Measurements from ENCODE around the gene FERMT3. TPM values are rescaled to one million over a fixed set of nuclear protein-coding genes. Genes with fewer than 3 reads are reported as not detected.

FERMT3 gene
- total RNA-seq, 6 experiments from 2014 or later: 5.1 to 17.3 (median 8.1) TPM

- H3K27me3 ChIP-seq: no peaks in the 10 kb centered on the region
- peak overlapping the region; percentile 60 to 94 (median 91) for H3K27ac ChIP-seq
- no CpG with 5 or more reads among the region's 26 CpGs for WGBS (ENCODE audit: insufficient coverage, low coverage, low lambda C conversion rate, missing lambda C conversion rate)
- H3K9me3 ChIP-seq: no peaks in the 10 kb centered on the region
- H3K4me3 ChIP-seq: peak overlapping the region; percentile 67 to 95 (median 89)
- TF ChIP-seq CTCF (IDR thresholded peaks at IDR 0.05) (no peak), POLR2A (IDR thresholded peaks at IDR 0.05) (no peak)
- intact Hi-C loops (cut with DNase I): no loop called here
- H3K4me1 ChIP-seq: peaks cover 4 to 24% (median 11%) of the 10 kb centered on the region in 4 donors
- ATAC-seq (peak; percentile 30 to 45 (median 36)), DNase-seq (peak; percentile 61 to 71 (median 63))
- H3K36me3 ChIP-seq: peaks cover 0 to 8% (median 0%) of the 10 kb centered on the region in 4 donors
Measured at GRCh38 chr11:64226507-64227051, 20.1 kb downstream of the FERMT3 start.

GRCh38 chr11:64227405-64227956, 21.0 kb downstream of the FERMT3 start:
- 100% methylated on average over 2 of the region's 3 CpGs for WGBS (ENCODE audit: insufficient coverage, low coverage, low lambda C conversion rate, missing lambda C conversion rate)
- Histone ChIP-seq H3K27ac (peak overlapping the region in 1 of 3 donors; percentile 91), H3K36me3 (peaks cover 0 to 4% (median 0%) of the 10 kb centered on the region in 4 donors), H3K9me3 (no peaks in the 10 kb centered on the region), H3K27me3 (no peaks in the 10 kb centered on the region), H3K4me3 (peak overlapping the region in 2 of 3 donors; percentile 67 to 89), H3K4me1 (peaks cover 4 to 24% (median 11%) of the 10 kb centered on the region in 4 donors)
- ATAC-seq (no peak), DNase-seq (no peak)
- TF ChIP-seq POLR2A (IDR thresholded peaks at IDR 0.05) (no peak), CTCF (IDR thresholded peaks at IDR 0.05) (no peak)
- intact Hi-C loops (cut with DNase I): no loop called here

GRCh38 chr11:64229090-64229743, 22.7 kb downstream of the FERMT3 start:
- DNase-seq (peak in 2 of 3 donors; percentile 30 to 55), ATAC-seq (no peak)
- Histone ChIP-seq H3K4me3 (no peak overlapping the region), H3K27me3 (no peaks in the 10 kb centered on the region), H3K36me3 (no peaks in the 10 kb centered on the region), H3K27ac (peak overlapping the region in 1 of 3 donors; percentile 74), H3K4me1 (peaks cover 4 to 28% (median 11%) of the 10 kb centered on the region in 4 donors), H3K9me3 (no peaks in the 10 kb centered on the region)
- no peak for TF ChIP-seq CTCF (IDR thresholded peaks at IDR 0.05)
- no peak for TF ChIP-seq POLR2A (IDR thresholded peaks at IDR 0.05)
- 67% methylated on average over 2 of the region's 12 CpGs for WGBS (ENCODE audit: insufficient coverage, low coverage, low lambda C conversion rate, missing lambda C conversion rate)
- intact Hi-C loops (cut with DNase I): no loop called here

GRCh38 chr11:64229744-64230170, 23.2 kb downstream of the FERMT3 start:
- TF ChIP-seq CTCF (IDR thresholded peaks at IDR 0.05) (no peak), POLR2A (IDR thresholded peaks at IDR 0.05) (no peak)
- peaks cover 4 to 28% (median 11%) of the 10 kb centered on the region in 4 donors for H3K4me1 ChIP-seq
- DNase-seq (peak in 1 of 3 donors; percentile 56), ATAC-seq (no peak)
- H3K27ac ChIP-seq: peak overlapping the region; percentile 65 to 90 (median 74)
- intact Hi-C loops (cut with DNase I): no loop called here
- no peaks in the 10 kb centered on the region for H3K9me3 ChIP-seq
- no peaks in the 10 kb centered on the region for H3K27me3 ChIP-seq
- WGBS (ENCODE audit: insufficient coverage, low coverage, low lambda C conversion rate, missing lambda C conversion rate): 32% methylated on average over 11 of the region's 13 CpGs
- no peaks in the 10 kb centered on the region for H3K36me3 ChIP-seq
- H3K4me3 ChIP-seq: peak overlapping the region; percentile 71 to 78 (median 71)
